GM10266 (cell line): Measurements from ENCODE around the gene ELAVL4.

Source experiments
- DNase-seq: peaks from one replicate; pipeline ENCODE4 v3.0.0; 2012; ENCODE audit errors: extremely low spot score
- CTCF ChIP-seq: IDR thresholded peaks from 2 replicates; pipeline ENCODE4 v1.5.1; 2012; ENCODE audit warnings: mild to moderate bottlenecking, low read depth; ENCODE audit not compliant: control insufficient read depth, insufficient read depth; ENCODE audit errors: missing control alignments

ELAVL4 gene

DNA sequence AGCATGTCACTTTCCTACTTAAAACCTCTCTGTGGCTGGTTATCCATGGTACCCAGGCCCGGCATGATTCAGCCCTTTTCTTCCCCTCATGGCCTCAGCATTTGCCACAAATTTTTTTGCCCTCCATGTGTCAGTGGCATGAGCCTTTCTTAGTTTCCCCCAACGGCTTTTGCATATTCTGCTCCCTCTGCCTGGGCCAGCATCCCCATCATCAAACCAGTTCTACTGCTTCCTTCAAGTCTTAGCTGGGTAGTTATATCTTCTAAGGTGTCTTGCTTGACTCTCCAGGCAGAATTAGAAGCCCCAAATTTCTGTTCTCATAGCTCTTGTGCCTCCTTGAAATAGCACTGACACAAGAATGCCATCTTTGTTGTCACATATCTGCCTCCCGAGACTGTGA, 127.9 kb downstream of the ELAVL4 start:
- TF ChIP-seq CTCF = no peak
- no peak for DNase-seq

GRCh38 chr1:50237056-50237455, 128.3 kb downstream of the ELAVL4 start:
- no peak for TF ChIP-seq CTCF
- DNase-seq = no peak

DNA sequence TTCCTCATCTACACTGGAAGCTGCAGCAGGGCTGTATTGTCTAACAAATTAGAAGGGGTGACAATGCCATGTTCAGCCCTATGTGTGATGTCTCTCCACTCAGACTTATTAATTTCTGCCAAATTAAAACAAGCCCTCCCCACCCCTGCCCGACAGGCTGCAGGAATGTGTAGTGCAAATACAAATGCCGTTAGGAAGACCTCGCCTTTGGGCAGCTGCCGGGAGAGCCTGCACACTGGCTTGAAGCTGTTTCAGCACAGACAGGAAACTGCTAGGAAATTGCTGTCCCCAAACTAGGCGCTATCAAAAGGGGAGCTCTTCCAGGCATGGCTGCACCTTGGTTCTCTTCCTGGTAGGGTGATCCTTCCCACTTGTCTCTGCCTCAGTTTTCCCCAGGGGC, 135.2 kb downstream of the ELAVL4 start:
- no peak for DNase-seq
- no peak for TF ChIP-seq CTCF

DNA sequence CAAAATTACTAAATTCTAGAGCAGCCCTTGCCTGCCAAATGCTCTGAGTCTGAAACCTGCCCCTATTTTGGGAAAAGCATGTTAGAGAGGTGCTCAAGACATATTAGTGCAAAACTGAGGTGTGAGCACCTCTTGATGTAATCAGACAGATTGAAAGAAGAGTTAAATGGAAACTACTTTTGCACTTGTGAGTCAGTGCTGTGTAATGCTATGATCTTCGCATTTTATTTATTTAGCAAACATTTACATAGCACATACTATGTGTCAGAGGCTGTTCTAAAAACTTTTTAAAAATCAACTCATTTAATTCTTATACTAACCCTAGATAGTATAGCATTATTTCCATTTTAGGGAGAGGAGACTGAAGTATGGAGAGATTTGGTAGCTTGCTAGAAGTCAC, 138.1 kb downstream of the ELAVL4 start:
- TF ChIP-seq CTCF = no peak
- DNase-seq = no peak

DNA sequence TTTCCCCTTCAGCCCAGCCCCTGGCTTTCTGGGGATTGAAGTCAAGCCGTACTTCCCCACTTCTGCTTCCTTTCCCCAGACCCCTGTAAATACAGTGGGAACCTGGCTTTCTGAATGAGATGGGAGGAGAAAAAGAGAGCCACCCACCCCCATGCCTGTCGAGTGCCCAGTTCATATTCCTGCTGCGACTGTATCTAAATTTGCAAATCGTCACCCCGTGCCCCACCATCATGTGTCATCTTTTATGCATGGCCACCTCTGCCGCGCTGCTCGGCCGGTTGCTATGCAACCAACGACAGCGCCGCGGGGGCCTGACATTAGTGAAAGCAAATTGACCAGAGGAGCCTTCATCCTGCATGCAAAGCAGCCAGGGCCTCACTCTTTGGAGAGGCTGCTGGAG, 143.0 kb downstream of the ELAVL4 start:
- TF ChIP-seq CTCF = no peak
- DNase-seq = peak; percentile 27

GRCh38 chr1:50252196-50252595, 143.5 kb downstream of the ELAVL4 start:
- DNase-seq = no peak
- no peak for TF ChIP-seq CTCF
